NB4 (cell line): Measurements from ENCODE around the gene SURF4.

ENCODE experiments used
- CTCF ChIP-seq: IDR thresholded peaks from one replicate; pipeline ENCODE4 v1.5.1; 2012; ENCODE audit warnings: low read depth, low read length
- MAX ChIP-seq: IDR thresholded peaks from 2 replicates; pipeline ENCODE4 v1.6.1; 2011; ENCODE audit warnings: low read depth, low read length

- TF ChIP-seq CTCF: no peak
- TF ChIP-seq MAX: no peak
Measured at GRCh38 chr9:133349965-133350616, 25.8 kb downstream of the SURF4 start.
